Head of caudate nucleus (tissue), 42 donors: ENCODE measurements around the gene ZMIZ1.

Source experiments
- DNase-seq, 42 donors: peaks; one replicate each; pipeline versions ENCODE4 v3.0.0 to v3.0.0-alpha.2; 2020 to 2021; ENCODE audit warnings: mixed read lengths in 7 of 42
- intact Hi-C: fragments of 100-400 bp; cut with DNase I; formaldehyde crosslinking; loops from one replicate; pipeline ENCODE4 v1.15.0; 2022

ZMIZ1 gene

GRCh38 chr10:79347894-79348639 lies 279.3 kb downstream of the ZMIZ1 start:
- peak in 36 of 42 donors; percentile 29 to 77 (median 54) for DNase-seq
- intact Hi-C loops: no loop called here

DNA sequence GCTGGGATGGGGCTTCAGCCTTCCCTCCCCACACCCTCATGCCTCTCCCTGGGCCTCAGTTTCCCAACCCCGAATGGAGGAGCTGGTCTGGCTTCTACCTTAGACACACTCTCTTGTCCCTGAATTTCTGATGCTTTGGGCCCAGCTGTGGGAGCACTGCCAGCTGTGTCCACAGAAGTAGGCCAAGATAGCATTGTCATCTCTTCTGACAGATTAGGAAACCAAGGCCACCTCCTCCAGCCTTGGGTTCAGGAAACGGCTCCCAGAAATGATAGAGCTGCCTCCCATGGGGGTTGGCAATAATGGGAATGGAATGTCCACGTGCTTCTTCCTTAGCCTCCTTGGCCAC lies 279.8 kb downstream of the ZMIZ1 start:
- peak in 3 of 42 donors; percentile 3 to 13 (median 6) for DNase-seq

DNA sequence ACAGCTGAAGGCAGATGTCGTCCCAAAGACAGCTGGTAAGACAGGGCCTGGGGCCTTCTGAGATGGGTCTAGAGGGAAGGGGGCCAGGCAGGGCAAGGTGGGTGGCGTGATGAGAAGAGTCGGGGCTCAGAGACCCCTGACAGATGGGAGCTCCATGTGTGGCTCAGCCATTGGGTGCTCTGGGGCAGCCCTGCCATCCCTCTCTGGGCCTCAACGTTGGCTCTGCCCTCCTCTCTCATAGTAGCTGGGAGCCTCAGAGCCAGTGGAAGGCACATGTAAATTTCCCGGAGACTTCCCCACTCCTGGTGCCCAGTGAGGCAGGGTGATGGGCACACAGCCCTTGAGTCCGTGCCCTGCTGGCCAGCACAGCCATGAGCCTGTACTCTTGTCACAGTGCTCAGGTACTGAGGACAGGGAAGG lies 280.3 kb downstream of the ZMIZ1 start:
- intact Hi-C loops: no loop called here
- peak in 3 of 42 donors; percentile 5 to 33 (median 13) for DNase-seq

More for the DNA sequence above, 279.8 kb downstream of the ZMIZ1 start:
- intact Hi-C loops: no loop called here

- peak in 3 of 42 donors; percentile 4 to 14 (median 8) for DNase-seq
- intact Hi-C loops: no loop called here
These were observed 281.1 kb downstream of the ZMIZ1 start for GRCh38 chr10:79349766-79350406.

DNA sequence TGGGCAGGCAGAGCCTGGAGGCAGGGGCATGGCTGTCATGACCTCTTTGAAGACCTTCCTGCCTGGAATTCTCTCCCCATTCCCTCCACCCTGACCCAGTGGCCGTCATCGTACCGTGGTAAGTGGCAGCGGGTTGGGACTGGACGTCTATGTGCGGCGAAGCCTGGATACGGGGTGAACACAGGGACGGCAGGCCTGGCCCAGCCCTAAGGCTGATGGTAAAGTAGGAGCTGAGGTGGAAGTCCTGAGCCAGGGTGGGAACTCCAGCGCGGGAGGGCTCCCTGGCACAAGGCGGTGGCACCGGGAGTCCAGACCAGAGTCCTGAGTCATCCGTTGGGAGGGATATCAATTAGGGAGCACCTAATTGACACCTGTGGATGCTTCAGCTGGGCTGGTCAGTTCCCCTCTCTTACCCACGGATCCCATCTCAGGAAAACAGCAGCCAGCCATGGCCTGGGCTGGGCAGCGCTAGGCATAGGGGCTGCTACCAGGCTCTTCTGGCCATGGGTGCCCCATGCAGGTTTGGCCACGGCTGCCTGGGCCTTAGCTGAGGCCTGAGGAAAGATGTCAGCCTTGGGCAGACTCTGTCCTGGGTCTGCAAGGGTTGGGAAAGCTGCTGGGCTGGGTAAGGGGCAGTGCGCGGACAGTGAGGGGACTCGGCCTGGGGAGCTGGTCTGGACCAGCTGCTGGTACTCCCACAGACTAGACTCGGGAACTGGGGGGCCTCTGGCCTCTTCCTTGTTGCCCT lies 281.8 kb downstream of the ZMIZ1 start:
- DNase-seq: peak in 3 of 42 donors; percentile 6 to 27 (median 14)
- intact Hi-C loops: no loop called here

GRCh38 chr10:79351332-79351731 lies 282.6 kb downstream of the ZMIZ1 start:
- intact Hi-C loops: no loop called here
- peak in 5 of 42 donors; percentile 1 to 41 (median 24) for DNase-seq

DNA sequence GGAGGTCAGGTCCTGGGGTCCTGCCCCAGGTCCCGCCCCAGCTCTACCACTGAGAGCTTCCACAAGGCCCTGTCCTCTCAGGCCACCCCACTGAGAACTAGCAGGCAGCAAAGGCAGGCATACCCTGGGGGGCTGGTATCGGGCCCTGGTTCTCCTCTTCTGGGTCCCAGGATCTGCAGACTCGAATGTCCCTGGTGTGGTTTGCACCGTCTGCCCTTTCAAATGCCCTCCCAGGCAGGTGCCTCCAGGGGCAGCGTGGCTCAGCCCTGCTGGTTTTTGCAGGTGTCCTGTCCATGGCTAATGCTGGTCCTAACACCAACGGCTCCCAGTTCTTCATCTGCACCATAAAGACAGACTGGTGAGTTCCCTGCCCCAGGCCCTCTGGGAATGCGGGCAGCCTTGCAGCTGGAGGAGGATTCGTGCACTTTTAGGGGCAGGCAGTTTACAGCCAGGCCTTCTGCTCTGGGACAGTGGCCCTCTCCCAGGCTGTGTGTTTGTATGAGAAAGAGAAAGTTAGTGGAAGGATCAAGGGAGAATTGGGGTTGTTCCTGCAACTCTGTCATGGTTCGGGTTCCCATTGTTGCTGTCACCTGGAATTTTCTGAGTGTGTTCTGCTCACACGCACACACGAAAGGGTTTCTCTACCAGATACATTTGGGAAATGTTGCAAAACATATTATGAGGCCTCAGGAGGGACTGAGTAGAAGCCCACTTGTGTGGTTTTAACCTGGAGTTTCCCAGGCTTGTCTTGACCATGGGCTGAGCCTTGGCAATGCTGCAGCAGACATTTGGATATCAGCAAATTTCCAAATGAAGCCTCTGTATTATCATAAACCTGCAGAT lies 283.5 kb downstream of the ZMIZ1 start:
- DNase-seq: peak in 6 of 42 donors; percentile 0 to 38 (median 17)
- intact Hi-C loops: no loop called here

GRCh38 chr10:79353000-79353406 lies 284.2 kb downstream of the ZMIZ1 start:
- peak in 7 of 42 donors; percentile 1 to 45 (median 21) for DNase-seq
- intact Hi-C loops: no loop called here

DNA sequence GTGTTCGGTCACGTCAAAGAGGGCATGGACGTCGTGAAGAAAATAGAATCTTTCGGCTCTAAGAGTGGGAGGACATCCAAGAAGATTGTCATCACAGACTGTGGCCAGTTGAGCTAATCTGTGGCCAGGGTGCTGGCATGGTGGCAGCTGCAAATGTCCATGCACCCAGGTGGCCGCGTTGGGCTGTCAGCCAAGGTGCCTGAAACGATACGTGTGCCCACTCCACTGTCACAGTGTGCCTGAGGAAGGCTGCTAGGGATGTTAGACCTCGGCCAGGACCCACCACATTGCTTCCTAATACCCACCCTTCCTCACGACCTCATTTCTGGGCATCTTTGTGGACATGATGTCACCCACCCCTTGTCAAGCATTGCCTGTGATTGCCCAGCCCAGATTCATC lies 285.0 kb downstream of the ZMIZ1 start:
- intact Hi-C loops: no loop called here
- peak in 5 of 42 donors; percentile 1 to 41 (median 27) for DNase-seq

- peak in 2 of 42 donors; percentile 11 to 21 for DNase-seq
- intact Hi-C loops: no loop called here
These were observed 285.4 kb downstream of the ZMIZ1 start for GRCh38 chr10:79354141-79354540.

GRCh38 chr10:79354615-79355014 lies 285.8 kb downstream of the ZMIZ1 start:
- intact Hi-C loops: no loop called here
- peak in 4 of 42 donors; percentile 0 to 36 (median 18) for DNase-seq

DNA sequence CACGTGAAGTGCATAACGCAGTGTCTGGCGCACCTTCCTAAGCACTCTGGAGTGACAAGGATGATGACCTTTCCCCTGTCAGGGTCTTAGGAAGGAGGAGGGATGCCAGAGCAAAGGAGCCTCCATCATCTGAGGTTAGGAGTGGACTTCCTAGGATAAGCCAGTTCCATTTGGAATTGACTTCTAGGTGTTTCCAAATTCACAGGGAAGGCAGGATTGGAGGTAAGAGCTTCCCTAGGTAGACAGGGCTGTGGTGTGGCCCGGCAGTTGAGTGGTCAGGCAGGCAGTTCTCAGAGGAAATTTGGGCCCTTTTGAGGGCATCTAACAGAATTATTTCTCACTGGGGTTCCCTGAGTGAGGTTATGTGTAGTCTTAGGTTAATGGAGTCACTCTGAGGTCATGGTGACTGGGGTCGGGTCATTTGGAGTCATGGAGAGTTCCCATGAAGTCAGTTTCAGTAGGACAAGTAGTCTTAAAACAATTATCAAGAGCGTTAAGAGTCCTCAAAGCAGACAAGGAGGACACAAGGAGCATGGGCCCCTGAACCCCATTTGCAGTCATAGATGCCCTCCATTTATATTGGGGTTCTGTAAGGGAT lies 286.8 kb downstream of the ZMIZ1 start:
- intact Hi-C loops: no loop called here
- peak in 2 of 42 donors; percentile 0 to 19 for DNase-seq

- peak in 5 of 42 donors; percentile 1 to 39 (median 32) for DNase-seq
These were observed 287.3 kb downstream of the ZMIZ1 start for GRCh38 chr10:79356104-79356503.

DNA sequence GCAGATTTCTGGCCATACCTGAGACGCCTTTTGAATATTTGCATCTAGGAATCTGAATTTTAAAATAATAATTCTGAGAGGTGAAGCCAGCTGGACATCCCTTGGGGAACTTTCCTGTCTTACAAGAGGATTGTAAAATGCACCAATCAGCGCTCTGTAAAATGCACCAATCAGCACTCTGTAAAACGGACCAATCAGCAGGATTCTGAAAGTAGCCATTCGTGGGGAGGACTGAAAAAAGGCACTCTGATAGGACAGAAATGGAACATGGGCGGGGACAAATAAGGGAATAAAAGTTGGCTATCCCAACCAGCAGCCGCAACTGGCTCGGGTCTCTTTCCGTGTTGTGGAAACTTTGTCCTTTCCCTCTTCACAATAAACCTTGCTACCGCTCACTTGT lies 288.4 kb downstream of the ZMIZ1 start:
- peak in 1 of 42 donors; percentile 19 for DNase-seq
- intact Hi-C loops: no loop called here

More at GRCh38 chr10:79356104-79356503, 287.3 kb downstream of the ZMIZ1 start:
- intact Hi-C loops: no loop called here

GRCh38 chr10:79358811-79359210 lies 290.0 kb downstream of the ZMIZ1 start:
- DNase-seq: peak in 2 of 42 donors; percentile 25 to 33
- intact Hi-C loops: no loop called here

DNA sequence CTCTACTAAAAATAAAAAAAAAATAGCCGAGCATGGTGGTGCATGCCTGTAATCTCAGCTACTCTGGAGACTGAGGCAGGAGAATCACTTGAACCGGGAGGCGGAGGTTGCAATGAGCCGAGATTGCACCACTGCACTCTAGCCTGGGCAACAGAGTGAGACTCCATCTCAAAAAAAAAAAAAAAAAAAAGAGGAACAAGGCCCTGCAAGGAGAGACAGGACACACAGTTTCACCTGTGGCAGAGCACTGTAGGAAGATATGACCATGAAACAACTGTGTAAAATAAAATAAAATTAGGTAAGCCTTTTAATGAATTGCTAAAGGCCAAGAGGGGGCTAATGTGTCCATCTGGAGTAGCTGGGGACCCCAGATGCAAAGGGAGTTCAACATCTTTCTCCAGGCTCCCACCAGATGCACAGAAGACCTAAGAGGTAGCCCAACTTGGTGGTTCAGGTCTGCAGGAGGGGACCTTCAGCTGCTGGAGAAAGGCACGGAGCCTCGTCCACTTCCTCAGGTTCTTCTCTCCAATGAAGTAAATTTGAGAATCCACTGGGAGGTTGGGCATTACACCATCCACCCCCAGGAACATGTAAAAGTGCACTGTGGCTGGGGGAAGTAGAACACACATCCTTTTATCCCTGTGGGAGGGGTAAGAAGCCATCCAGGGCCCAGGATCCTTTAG lies 291.2 kb downstream of the ZMIZ1 start:
- peak in 1 of 42 donors; percentile 6 for DNase-seq
- intact Hi-C loops: no loop called here

DNA sequence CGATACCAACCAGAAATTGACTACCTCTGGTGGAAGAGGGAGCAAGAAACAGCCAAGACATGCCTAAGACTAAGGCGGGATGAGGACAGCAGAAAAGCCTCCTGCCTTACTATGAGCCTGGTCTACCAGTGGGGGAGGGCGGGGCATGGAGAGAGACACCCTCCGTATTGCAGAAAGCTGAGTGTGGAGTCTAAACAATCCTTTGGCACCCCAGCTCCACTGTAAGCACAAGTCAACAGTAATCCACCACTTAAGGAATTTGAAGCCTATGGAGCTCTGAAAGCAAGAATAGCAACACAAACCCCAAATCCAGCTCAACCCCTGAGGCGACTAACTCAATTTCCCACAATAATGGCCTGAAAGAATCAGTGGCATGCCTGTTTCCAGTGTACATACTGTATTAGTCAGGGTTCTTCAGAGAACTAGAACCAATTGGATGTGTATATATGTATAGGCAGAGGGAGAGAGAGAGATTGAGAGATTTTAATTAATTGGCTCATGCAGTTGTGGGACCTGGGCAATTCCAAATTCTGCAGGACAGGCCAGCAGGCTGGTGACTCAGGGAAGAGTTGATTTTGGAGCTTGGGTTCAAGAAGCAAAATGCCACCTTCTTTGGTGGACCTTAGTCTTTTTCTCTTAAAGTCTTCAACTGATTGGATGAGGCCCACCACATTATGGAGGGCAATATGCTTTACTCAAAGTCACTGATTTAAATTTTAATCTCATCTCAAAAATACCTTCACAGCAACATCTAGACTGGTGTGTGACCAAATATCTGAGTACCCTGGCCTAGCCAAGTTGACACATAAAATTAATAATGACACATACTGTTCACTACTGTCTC lies 292.0 kb downstream of the ZMIZ1 start:
- peak in 1 of 42 donors; percentile 20 for DNase-seq
- intact Hi-C loops: no loop called here
